Islet precursor cell (in vitro differentiated cells): ENCODE results near the gene FBXO17.
"Not testable (repeated sequence)": the region's sequence is repeated elsewhere in the genome, so short reads cannot be mapped to it uniquely, and the experiment has no call there.

Experiments used
- DNase-seq: peaks from one replicate; pipeline ENCODE4 v3.0.0-alpha.2; 2018

Gene FBXO17

GRCh38 chr19:38941979-38942378, 33.6 kb downstream of the FBXO17 start:
- DNase-seq: no peak

DNA sequence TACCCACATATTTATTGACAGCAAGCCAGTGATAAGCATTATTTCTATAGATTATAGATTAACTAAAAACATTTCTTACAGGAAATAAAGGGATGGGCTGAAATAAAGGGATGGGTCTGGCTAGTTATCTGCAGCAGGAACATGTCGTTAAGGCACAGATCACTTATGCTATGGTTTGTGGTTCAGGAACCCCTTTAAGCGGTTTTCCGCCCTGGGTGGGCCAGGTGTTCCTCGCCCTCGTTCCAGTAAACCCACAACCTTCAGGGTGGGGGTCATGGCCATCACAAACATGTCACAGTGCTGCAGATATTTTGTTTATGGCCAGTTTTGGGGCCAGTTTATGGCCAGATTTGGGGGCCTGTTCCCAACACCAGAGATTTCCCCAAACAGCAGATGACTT, 34.1 kb downstream of the FBXO17 start:
- not testable (repeated sequence) for DNase-seq

- no peak for DNase-seq
These were observed 35.6 kb downstream of the FBXO17 start for GRCh38 chr19:38939957-38940356.

DNA sequence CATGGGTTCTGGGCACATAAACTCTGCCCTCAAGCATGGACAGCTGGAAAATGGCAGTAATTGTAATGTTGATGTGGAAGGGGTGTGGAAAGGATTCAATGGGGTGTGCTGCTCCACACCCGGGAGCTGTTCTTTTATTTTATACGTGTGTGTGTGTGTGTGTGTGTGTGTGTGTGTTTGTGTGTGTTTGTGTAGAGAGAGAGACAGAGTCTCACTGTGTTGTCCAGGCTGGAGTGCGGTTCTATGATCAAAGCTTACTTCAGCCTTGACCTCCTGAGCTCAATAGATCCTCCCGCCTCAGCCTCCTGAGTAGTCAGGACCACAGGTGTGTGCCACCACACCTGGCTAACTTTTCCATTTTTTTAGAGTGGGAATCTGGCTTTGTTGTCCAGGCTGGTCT, 42.0 kb downstream of the FBXO17 start:
- no peak for DNase-seq

- DNase-seq: no peak
These were observed 42.9 kb downstream of the FBXO17 start for GRCh38 chr19:38932425-38933179.

DNA sequence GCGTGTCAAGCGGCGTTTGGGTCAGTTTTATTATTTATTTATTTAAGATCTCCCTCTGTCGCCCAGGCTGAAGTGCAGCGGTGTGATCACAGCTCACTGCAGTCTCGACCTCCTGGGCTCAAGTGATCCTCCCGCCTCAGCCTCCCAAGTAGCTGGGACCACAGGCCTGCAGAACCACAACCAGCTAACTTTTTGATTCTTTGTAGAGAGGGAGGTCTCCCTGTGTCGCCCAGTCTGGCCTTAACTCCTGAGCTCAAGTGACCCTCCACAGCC, 44.1 kb downstream of the FBXO17 start:
- DNase-seq: no peak

DNA sequence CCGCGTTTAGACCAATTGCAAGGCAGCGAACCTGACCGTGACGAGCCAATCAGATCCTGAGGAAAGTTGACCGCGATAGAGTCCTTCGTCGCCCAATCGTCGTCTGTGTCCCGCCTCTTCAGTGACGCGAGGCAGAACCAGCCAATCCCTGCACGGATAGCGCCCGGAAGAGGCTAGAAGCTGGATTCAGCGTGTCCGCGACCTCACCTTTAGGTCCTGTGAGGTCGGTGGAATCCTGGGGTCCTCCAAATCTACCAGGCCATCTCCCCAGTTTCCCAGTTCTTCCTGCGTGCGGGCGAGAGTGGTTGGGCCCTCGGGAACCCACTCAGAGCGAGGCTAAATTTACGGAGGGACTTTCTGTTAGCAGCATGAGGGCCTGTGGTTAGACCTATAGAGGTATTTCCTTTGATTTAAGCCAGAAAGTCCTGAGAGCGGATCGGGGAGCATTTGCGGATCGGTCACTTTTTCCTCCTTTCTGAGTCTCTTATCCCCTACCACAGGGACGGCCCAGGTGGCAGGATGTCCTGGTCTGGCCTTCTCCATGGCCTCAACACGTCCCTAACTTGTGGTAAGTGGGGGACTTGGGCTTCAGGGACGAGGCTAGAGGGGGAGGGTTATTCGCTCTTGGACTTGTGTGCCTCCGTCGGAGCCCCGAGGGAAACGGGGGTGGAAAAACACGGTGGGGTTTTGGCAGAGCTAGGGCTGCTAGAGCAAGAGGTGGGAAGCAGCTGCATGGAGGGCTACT, 44.6 kb downstream of the FBXO17 start, which contains the start of gene MRPS12:
TSS of gene MRPS12 (plus strand) at position 169 of the 745 bp plus-strand sequence. CDS start at position 520, 351 bp downstream.
- DNase-seq: peak; percentile 99

DNA sequence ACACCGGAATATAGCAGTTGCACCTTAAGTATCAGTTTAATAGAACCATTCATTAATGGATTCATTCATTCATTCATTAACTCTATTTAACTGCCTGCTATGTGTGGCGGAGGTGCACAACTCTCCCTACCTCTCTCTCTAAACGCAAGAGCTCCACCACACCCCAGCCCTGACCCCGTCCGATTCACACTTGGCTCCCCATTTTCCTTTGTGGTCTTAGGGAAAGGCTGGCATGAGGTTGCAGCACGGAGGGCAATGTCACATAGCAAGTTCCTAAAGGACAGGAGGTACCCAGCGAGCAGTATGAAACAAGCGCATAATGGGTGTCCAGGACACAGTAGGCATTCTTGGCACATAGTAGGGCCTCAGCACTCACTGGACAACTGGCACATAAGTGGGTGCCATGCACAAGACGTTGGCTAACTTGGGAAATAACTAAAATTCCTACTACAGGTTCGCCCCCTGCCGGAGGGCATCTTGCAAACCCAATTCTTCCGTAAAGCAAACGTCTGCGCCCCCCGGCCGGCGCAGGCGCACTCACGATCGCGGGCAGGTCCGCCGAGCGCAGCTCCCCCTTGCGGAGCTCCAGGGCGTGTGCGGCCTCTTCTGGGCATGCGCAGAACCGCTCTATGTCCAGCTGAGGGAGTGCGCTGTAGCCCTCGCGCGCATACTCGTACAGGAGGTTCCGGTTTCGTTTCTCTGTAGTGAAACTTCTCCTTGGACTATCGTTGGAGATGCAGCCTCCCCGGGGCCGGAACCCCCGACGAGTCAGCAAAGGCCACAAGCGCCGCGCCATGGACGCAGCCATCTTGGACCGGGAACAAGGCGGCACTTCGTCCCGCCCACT, 45.4 kb downstream of the FBXO17 start, which contains the start of gene SARS2:
TSS of gene SARS2 (minus strand) at position 835 of the 847 bp plus-strand sequence. CDS start at position 808, 27 bp downstream.
- peak; percentile 95 for DNase-seq

GRCh38 chr19:38928391-38929001, 47.0 kb downstream of the FBXO17 start:
- no peak for DNase-seq

GRCh38 chr19:38924388-38924787, 51.2 kb downstream of the FBXO17 start:
- DNase-seq: no peak

DNA sequence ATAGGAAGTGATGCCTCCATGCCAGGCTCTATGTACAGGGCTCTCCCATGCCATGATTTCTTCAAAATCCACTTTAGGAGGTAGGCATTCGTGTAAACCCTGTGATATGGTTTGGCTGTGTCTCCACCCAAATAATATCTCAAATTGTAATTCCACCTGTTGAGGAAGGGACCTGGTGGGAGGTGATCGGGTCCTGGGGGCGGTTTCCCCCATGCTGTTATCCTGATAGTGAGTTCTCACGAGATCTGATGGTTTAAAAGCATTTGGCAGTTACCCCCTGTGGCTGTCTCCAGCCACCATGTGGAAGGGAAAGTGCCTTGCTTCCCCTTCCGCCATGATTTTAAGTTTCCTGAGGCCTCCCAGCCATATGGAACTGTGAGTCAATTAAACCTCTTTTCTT, 53.1 kb downstream of the FBXO17 start:
- no peak for DNase-seq

DNA sequence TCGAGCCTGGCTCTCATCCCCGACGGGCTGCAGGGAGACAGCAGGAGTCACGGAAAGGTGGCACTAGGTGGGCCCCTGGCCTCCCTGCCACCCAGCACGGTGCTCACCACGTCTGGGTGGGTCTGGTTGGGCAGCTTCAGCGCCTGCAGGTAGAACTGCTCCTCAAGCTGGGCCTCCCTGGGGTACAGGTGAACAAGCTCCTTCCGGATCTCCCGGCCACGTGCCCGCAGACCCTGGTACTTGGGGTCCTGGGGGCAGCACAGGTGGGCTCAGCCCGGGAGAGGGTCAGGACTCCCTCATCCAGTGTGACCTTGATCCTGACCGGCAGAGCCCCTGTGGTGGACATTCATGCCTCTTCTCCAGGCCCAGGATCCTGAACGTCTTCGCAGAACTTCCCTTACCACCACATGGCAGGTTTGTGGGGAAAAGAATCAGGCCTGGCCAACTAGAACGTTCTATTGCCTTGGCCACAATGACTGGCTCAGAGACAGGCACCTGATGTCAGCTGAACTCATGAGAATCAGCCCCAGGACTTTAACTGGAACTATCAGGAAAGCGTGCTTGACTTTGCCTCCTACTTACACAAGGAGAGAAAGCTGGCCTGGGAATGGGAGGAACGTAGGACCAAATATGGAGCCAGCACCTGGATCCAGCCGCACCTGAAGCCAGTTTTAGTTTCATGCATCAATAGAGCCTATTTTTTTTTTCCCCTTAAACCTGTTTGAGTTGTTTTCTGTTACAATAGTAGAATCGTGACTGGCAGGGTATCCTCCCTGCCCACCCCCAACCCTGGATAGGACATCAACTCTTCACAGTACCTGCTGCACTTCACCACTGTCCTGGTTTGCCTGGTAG, 53.9 kb downstream of the FBXO17 start:
- no peak for DNase-seq

DNA sequence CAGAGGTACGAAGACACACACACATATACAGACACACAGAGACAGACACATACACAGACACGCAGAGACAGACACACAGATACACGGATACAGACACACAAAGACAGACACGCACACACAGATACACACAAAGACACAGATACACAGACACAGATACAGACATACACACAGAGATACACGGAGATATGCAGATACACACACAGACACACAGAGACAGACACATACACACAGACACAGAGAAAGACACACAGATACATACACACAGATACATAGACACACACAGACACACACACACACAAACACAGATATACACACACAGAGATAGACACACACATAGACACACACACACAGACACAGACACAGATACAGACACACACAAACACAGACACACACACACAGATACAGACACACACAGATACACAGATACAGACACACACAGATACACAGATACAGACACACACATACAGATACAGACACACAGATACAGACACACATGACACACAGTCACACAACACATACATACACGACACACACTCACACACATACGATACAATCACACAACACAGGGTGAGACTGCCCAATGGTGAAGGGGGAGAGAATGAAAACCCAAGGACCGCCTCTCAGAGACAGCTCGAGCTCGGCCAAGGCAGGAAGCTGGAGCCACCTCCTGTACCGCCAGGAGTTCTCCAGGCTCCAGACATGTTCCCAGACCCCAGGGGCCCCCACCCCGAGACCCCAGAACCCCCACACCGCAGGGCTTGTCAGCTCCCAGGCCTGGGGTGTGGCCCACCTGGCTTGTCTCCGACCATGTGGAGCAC, 54.7 kb downstream of the FBXO17 start:
- DNase-seq: no peak

DNA sequence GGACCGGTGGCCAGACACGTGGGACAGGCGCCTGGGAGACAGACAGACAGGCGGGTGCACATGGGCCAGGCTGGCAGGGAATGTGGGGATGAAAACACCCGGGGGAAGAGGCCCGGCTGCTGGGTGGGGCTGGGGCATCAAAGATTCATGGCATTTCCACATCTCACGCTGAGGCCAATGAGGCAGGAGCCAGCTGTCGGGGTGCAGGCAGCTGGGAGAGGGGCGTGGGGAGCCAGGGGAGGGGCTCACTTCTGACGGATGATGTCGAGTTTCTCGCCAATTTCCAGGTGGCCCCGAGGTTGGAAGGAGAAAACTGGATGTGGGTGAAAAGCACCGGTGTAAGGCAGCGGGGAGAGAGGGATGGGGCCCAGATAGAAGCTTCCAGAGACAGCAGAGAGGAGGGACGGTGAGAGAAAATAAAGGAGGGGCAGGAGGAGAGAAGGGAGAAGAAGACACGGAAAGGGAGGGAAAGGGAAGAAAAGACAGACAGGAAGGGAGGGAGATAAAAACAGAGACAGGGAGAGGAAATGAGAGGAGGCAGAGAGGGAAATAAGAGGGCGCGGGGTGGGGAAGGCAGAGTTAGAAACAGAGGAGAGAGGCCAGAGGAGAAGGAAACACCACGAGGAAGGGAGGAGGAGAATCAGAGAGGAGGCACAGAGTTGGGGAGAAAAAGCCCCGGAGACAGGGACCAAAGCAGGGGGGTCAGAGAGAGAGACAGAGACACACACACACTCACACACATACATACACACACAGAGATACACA, 55.5 kb downstream of the FBXO17 start:
- no peak for DNase-seq

GRCh38 chr19:38918526-38918925, 57.0 kb downstream of the FBXO17 start:
- DNase-seq: peak; percentile 50

DNA sequence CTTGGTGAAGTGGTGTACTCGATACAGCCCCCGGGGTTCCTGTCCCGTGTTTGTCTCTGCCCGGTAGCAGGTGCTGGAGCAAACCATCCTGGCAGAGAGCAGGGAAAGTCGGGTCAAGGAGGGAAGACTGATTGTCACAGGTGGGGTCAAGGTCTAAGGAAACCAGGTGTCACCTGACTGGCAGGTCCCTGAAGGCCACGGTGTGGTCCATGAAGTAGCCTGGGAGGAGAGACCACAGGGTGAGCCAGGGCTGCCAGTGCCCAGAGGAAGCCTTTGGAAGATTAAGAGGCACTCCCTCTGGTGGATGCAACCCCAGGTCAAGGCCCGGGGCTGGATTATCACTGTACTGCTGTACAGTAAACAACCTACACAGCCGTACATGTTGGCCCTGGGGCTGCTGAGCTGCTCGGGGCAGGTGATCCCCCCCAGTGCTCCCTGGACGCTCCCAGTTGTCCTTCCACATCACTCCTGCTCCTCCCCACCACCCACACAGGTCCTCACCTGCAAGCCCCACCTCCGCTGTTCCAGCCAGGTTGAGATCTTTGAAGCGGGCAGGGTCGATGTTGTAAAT, 57.5 kb downstream of the FBXO17 start:
- DNase-seq: peak; percentile 67

DNA sequence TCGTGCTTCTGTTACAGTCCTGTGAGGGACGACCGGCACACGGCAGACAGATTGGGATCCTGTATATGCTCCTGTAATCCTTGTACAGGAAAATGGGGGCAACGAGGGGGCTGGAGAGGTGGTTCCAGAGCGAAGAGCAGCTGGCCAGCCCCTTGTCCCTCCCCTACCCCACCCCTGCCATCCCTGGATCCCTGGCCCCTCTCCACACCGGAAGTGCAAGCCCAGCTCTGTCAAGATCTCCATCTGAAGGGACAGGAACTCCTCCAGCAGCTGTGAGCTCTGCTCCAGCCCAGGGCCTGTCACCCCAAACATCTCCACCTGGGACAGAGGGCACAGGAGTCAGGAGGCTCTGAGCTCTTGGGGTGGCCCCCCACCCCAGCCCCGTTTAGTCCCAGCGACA, 58.0 kb downstream of the FBXO17 start:
- DNase-seq: no peak

DNA sequence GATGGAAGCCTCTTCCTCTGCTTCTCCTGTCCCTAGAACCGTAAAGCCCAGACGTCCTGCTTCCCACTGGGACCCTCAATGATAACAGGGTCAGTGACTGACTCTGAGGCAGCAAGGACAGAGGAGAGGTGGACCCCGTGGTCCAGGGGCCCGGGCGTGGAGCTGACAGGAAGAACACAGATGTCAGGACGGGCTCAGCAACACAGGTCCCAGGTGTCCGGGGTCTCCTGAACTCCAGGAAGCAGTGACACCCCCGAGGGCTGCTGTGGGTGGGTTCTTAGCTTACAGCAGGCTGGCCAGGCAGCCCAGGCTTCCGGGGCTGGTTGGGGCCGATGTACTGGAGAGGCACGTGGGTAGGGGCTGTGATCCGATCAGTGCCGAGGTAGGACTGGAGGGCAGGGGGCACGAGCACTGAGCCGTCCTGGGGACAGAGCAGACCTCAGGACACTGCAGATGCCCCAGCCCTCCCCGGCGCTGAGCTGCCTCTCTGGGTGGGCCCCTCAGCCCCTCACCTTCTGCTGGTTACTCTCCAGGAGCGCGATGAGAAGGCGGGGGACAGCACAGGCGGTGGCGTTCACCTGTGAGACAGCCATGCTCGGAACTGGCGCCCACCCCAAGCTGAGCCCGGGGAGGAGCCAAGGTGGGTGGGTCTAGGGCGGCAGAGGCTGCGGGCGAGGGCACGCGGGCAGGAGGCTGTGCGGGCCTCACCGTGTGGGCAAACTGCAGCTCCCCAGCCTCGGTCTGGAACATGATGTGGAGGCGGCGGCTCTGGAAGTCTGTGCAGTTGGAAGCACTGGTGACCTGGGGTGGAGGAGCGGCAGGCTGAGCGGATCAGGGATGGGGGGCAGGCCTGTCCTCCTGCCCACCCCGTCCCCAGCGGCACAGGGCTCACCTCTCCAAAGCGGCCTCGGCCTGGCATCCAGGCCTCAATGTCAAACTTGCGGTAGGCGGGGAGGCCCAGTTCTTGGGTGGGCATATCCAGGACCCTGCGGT, 59.9 kb downstream of the FBXO17 start:
- DNase-seq: peak; percentile 51

DNA sequence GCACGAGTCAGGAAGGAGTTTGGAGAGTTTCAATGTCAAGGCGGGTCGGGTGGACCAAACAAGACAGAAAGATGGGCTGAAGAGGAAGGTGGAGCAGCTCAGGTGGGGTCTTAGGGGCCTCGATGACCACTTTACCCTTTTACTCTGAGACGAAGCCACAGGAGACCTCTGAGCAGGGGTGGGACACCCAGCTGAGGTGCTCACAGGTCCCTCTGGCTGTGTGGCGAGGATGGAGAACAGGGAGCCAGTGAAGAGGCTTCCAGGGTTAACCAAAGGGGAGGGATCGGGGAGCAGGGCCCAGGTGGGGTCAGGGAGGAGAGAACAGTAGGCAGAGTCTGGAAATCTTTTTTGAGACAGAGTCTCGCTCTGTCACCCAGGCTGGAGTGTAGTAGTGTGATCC, 61.6 kb downstream of the FBXO17 start:
- DNase-seq: no peak
